Endometrium (tissue), 2 donors: ENCODE results near the gene SLC15A4.
"Not testable (repeated sequence)": the region's sequence is repeated elsewhere in the genome, so short reads cannot be mapped to it uniquely, and the experiment has no call there.

Experiments used
- FAIRE-seq: peaks from 2 replicates; lab custom pipeline; 2012; peaks lifted over from hg19 to GRCh38; lab: Jason Lieb, UNC
- donor health status: control.
- donor health status: control.

SLC15A4 gene

DNA sequence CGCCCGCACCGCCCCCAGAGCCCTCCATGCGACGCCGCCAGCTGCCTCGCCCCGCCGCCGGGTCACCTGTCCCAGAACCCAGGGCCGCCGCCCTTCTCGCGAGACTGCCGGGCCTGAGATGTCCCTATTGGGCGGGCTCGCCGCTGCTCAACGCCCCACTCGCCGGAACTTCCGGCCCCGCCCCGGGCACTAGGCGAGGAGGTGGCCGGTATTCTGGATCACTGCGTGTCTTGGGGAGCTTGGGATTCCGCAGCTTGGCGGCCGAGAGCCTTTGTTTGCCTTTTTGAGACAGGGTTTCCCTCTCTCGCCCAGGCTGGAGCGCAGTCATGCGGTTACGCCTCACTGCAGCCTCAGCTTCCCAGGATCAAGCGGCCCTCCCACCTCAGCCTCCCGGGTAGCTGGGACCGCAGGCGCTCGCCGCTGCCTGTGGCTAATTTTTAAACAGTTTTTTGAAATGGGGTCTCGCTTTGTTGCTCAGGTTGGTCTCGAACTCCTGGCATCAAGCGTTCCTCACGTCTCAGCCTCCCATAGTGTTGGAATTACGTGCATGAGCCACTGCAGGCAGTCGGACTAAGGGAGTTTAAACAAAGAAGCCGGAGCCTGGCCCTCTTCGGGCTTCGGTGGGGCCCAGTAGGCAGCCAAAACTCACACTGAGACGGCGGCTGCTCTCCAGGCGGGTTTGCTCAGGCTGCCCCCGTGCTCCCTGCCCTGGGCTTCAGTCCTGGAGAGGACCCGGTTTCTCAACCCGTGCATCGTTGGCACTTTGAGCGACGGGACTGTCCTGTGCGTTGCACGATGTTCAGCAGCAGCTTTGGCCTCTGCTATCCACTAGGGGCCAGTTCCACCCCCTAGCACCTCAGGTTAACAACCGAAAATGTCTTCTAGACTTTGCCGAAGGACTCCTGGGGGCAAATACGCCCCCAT is at the start of gene SLC15A4:
SLC15A4 (minus strand) TSS at position 43 of the 924 bp plus-strand sequence; CDS start at position 28, 15 bp downstream.
- no peak for FAIRE-seq

DNA sequence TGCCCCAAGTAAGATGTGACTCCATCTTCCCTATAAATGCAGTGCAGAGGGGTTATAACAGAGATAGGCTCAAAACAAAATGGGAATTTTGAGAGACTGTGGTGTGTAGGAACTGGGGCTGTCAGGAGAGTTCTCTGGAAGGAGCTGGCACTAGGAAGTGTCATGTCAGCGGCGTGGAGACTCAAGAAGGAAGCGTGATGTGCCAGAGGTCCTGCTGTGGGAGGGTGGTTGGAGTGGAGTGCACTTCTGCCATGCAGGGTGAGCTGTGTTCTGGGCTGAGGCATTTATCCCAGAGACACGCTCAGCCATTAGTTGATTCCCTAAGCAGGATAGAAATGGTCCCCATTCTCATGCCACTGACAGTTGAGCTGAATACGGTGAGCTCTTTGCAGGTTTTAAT is 48.5 kb upstream of the SLC15A4 start:
- no peak for FAIRE-seq

DNA sequence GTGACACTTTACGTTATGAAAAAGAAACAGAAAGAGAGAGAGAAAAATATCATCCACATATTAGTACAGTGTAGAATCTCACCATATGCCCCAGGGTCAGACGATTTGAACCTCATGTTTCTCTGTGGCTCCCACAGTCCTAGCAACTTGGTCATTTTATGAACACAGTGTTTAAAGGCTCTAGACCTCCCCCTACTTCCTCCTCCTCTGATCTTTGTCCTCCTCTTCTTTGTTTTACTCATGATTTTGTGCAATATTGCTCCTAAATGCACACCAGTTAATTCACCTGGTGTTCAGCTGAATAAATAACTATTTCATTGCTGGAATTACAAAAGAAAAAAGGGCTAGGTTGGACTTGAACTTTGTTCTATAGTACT is 47.7 kb upstream of the SLC15A4 start:
- no peak for FAIRE-seq

- FAIRE-seq = no peak
Measured at GRCh38 chr12:128867466-128867865, 43.7 kb upstream of the SLC15A4 start.

DNA sequence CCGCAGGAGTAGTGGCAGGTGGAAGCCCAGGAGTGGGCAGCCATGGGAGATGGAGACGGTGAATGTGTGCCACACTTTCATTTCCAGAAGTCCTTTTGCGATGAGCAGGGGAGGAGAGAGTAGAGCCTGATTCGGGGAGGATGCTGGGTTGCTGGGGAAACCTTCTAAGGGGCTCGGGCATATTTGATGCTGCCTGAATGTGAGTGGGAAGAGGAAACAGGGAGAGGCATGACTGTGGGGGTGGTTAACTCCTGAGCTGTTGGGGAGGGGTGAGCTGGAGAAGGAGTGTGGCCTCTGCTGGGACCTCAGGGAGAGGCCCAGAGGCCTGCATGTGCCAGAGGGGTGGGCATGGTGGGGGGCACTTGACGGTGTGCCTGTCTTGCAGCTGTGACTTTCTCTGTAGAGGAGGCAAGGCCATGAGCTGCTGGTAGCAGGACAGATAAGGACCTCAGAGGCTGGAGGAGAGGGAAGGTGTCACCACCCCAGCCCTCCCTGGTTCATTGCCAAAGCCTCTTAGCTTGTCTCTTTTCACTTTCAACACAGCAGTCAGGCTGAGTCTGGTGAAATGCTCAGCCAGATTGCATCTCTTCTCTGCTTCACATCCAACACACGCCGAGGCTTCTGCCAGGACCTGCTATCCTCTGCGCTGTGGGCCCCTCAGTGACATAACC is 40.9 kb upstream of the SLC15A4 start:
- FAIRE-seq = no peak

GRCh38 chr12:128863957-128864356 is 40.2 kb upstream of the SLC15A4 start:
- no peak for FAIRE-seq

GRCh38 chr12:128861226-128862016 is 37.7 kb upstream of the SLC15A4 start:
- FAIRE-seq = no peak

DNA sequence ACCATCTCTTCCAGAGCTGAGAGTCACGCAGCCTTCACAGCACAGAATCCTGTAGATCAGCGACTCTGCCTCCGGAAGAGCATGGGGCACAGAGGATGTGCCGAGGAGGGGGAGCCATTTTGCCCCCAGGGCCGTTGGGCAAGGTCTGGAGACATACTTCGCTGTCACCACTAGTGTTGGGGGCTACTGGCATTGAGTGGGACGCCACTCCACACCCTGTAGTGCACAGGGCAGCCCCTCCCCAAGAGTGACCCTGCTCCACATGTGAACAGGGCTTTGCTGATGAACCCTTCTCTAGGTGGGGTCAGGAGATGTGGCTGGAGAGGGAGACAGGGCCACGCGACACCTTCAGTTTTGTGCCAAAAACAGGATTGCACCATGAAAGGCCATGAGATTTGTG is 35.6 kb upstream of the SLC15A4 start:
- no peak for FAIRE-seq

DNA sequence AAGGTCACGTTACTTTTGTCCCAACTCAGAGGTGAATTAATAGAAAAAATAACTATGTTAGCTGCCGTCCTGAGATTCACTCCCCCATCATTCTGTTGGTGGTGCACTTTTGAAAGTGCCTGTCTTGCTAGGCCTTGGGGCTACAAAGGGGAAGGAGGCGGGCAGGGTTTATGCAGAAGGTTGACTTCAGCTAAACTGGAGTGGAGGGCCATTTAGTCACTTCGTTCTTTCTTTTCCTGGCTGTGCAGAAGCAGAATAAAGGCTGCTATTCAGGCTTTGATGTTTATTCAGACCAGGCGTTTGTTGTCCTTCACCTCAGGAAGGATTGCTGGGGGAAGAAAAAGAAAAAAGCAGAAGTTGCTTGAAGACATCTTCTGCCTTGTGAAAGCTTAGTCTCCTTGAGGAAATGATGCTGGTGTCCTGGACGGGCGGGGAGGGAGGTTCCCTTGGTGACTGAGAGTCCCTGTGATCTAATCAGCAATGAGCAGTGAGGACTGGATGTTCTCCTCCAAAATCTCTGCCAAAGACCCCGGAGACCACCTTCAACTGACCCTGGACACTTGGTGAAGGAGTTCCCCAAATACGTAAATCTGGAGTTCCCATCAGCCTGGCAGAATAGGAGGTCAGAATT is 33.5 kb upstream of the SLC15A4 start:
- no peak for FAIRE-seq

DNA sequence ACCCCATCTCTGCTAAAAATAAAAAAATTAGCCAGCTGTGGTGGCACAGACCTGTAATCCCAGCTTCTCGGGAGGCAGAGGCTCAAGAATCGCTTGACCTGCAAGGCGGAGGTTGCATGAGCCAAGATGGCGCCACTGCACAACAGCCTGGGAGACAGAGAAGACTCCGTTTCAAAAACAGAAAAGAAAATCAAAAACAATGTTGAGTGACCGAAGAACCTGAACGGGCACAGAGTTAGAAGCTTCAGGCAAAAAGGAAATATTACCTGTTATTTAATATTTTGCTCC is 33.0 kb upstream of the SLC15A4 start:
- FAIRE-seq = no peak

- FAIRE-seq = no peak
Measured at GRCh38 chr12:128856035-128856790, 32.5 kb upstream of the SLC15A4 start.

DNA sequence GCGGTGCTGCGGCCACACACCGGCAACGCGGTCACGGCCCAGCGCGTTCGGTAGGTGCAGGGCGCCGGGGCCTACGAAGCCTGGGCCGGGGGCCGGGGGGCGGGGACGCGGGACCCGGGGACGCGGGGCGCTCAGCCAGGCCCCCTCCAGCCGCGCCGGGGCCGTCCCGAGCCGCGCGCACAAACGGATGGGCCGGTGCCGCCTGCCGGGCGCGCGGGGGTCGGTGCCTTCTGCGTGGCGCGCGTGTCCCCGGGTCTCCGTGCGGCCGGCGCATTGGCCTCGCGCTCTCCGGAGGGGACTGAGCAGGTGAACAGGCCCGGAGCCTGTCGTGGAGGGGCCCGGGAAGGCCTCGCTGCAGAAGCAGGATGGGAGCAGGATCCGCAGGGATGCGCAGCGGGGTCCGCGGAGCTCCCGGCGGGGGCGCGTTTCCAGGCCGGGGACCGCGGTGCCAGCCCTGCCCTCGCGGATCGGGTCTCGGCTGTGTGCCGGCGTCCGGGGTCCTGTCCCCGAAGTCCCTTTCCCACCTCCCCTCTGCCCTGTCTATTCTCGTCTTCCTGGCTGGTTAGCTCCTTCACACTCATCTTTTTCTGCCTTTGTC is 29.9 kb upstream of the SLC15A4 start:
- no peak for FAIRE-seq

GRCh38 chr12:128852885-128853599 is 29.3 kb upstream of the SLC15A4 start, which contains the start of gene GLT1D1:
Gene GLT1D1 (plus strand): TSS chr12:128853478. CDS start chr12:128853582, 104 bp downstream.
- FAIRE-seq = no peak

- no peak for FAIRE-seq
Measured at GRCh38 chr12:128852026-128852698, 28.4 kb upstream of the SLC15A4 start.

DNA sequence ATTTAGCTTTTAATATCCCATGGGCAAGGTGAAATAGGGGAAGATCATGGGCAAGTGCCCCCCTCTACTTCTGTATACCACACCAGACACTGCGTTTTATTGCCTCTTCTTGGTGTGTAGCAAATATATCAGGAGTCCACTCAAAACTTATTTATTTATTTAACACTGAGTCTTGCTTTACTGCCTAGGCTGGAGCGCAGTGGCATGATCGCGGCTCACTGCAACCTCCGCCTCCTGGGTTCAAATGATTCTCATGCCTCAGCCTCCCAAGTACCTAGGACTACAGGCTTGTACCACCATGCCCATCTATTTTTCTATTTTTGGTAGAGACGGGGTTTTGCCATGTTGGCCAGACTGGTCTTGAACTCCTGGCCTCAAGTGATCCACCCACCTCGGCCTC is 27.7 kb upstream of the SLC15A4 start:
- not testable (repeated sequence) for FAIRE-seq

DNA sequence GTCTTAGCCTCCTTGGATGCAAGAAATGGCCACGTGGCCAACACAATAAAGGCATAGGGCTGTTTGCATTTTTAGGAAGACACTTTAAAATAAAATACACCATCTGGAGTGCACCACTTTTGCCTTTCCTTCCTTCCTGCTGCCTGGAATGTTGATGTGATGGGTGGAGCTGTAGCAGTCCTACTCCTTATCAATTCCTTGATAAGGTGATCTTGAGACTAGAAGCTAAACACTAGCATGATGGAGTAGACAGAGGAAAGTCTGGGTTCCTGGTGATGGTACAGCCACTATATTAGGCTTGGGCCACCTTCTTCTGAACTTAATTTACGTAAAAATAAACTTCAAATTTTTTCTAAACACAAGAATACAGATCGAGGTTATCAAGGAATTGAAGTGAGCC is 26.6 kb upstream of the SLC15A4 start:
- no peak for FAIRE-seq

GRCh38 chr12:128849806-128850205 is 26.0 kb upstream of the SLC15A4 start:
- not testable (repeated sequence) for FAIRE-seq

DNA sequence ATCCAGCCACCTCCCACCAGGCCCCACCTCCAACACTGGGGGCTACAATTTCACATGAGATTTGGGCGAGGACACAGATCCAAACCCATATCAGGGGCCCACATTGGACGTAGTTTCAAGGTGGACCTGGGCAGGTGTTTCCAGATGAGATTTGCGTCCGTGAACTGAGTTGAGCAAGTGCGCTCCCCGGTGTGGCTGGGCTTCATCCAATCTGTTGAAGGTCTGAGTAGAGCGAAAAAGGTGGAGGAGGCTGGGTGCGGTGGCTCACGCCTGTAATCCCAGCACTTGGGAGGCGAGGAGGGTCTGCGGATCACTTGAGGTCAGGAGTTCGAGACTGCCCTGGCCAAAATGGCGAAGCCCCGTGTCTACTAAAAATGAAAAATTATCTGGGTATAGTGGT is 24.6 kb upstream of the SLC15A4 start:
- FAIRE-seq = no peak

DNA sequence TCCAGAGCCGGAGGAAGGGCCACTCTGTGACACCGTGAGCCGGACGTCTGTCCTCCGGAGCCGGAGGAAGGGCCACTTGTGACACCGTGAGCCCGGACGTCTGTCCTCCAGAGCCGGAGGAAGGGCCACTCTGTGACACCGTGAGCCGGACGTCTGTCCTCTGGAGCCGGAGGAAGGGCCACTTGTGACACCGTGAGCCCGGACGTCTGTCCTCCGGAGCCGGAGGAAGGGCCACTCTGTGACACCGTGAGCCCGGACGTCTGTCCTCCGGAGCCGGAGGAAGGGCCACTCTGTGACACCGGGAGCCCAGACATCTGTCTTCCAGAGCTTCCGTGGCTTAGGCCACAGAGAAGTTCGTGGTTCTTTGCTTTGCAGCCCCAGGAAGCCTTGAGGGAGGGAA is 22.9 kb upstream of the SLC15A4 start:
- FAIRE-seq = not testable (repeated sequence)
